Large intestine (tissue), 3 donors: ENCODE measurements around the gene SNTN. TPM values are rescaled to one million over a fixed set of nuclear protein-coding genes. Genes with fewer than 3 reads are reported as not detected.

ENCODE experiments used
- DNase-seq, 2 donors: peaks; one replicate each; pipeline versions ENCODE4 v3.0.0 to v3.0.0-alpha.2; 2013
- H3K27ac ChIP-seq: one replicate; pipeline ENCODE4 v1.5.1; 2013; ENCODE audit warnings: low read length
- H3K27me3 ChIP-seq: 2 replicates; pipeline ENCODE4 v1.6.1; 2013; ENCODE audit warnings: low read length; ENCODE audit not compliant: control insufficient read depth, insufficient read depth
- H3K36me3 ChIP-seq: 2 replicates; pipeline ENCODE4 v1.6.1; 2013; ENCODE audit warnings: low read length; ENCODE audit not compliant: control insufficient read depth, insufficient read depth
- H3K4me1 ChIP-seq: one replicate; pipeline ENCODE4 v1.6.1; 2013; ENCODE audit warnings: low read length; ENCODE audit not compliant: control insufficient read depth, insufficient read depth
- H3K4me3 ChIP-seq: one replicate; pipeline ENCODE4 v1.5.1; 2013; ENCODE audit warnings: low read length
- H3K9me3 ChIP-seq: one replicate; pipeline ENCODE4 v1.6.1; 2013; ENCODE audit warnings: mild to moderate bottlenecking, low read depth, low read length, moderate library complexity; ENCODE audit not compliant: control insufficient read depth
- WGBS: methylation state at CpG from one replicate; pipeline ENCODE4 v1.1.5; 2013; ENCODE audit warnings: low lambda C conversion rate; ENCODE audit not compliant: insufficient coverage; 5-methylcytosine and 5-hydroxymethylcytosine counted together
- polyA plus RNA-seq: library from polyadenylated mRNA; unstranded; fragments of 120-200 nt; gene quantifications from one replicate; pipeline ENCODE4 v1.2.1, GENCODE V29; 2013

The SNTN gene
- polyA plus RNA-seq, 1 donor, result not detected

DNA sequence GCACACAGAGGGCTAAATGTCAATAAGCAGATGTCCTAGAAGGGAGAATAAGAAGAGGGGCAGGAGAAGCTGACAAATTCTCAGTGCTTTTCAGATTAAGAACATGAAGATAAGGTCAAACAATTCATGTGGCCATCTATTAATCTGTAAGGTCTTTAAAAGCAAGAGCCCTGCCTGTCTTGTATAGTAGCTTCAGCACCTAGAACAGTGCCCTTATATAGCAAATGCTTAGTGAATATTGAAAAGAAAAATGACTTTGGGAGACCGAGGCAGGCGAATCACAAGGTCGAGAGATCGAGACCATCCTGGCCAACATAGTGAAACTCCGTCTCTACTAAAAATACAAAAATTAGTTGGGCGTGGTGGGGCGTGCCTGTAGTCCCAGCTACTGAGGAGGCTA, 18.1 kb downstream of the SNTN start:
- DNase-seq, result no peak
- Histone ChIP-seq H3K27me3 (peaks cover 4% of the 10 kb centered on the region), H3K4me3 (no peak overlapping the region), H3K9me3 (no peaks in the 10 kb centered on the region), H3K27ac (no peak overlapping the region), H3K4me1 (no peaks in the 10 kb centered on the region), H3K36me3 (no peaks in the 10 kb centered on the region)
- 100% methylated on average over 3 of the region's 7 CpGs for WGBS

- Histone ChIP-seq H3K27ac (no peak overlapping the region), H3K4me3 (no peak overlapping the region), H3K4me1 (no peaks in the 10 kb centered on the region), H3K9me3 (no peaks in the 10 kb centered on the region), H3K36me3 (no peaks in the 10 kb centered on the region), H3K27me3 (peaks cover 2% of the 10 kb centered on the region)
- DNase-seq, result no peak
- 100% methylated on average over 2 of the region's 3 CpGs for WGBS
Measured at GRCh38 chr3:63673111-63673510, 20.6 kb downstream of the SNTN start.

- no peak for DNase-seq
- no peak overlapping the region for H3K27ac ChIP-seq
- no peaks in the 10 kb centered on the region for H3K4me1 ChIP-seq
- no peaks in the 10 kb centered on the region for H3K9me3 ChIP-seq
- H3K36me3 ChIP-seq, result no peaks in the 10 kb centered on the region
- WGBS, result no CpG with 5 or more reads among the region's 2 CpGs
- no peaks in the 10 kb centered on the region for H3K27me3 ChIP-seq
- H3K4me3 ChIP-seq, result no peak overlapping the region
Measured at GRCh38 chr3:63674586-63674985, 22.1 kb downstream of the SNTN start.

- DNase-seq, result no peak
- no peaks in the 10 kb centered on the region for H3K9me3 ChIP-seq
- 40% methylated on average over 1 of the region's 1 CpG for WGBS
- H3K4me3 ChIP-seq, result no peak overlapping the region
- no peak overlapping the region for H3K27ac ChIP-seq
- H3K36me3 ChIP-seq, result no peaks in the 10 kb centered on the region
- H3K4me1 ChIP-seq, result no peaks in the 10 kb centered on the region
- no peaks in the 10 kb centered on the region for H3K27me3 ChIP-seq
Measured at GRCh38 chr3:63679186-63679585, 26.7 kb downstream of the SNTN start.

DNA sequence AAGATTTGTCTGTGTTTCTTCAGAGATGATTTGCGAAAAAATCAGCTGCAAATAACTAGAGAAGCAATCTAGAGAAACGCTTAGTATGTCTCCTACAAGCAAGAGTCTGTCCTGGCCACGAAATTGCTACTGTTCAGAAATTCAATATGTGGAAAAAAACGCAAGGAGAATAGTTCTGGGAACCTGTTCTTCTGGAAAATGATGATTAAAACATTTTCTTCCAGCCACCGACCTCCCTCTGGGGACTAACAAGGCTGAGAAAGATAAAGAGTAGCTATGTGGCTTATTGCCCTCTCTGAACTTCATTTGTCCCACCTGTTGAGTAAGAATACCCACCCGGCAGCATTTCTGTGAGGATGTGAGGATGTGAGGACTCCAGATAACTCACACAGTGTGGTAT, 31.6 kb downstream of the SNTN start:
- H3K27ac ChIP-seq, result no peak overlapping the region
- no peak for DNase-seq
- WGBS, result 20% methylated on average over 1 of the region's 6 CpGs

GRCh38 chr3:63685340-63685739, 32.9 kb downstream of the SNTN start:
- no peak for DNase-seq
- no peak overlapping the region for H3K4me3 ChIP-seq
- H3K4me1 ChIP-seq, result no peaks in the 10 kb centered on the region
- no peak overlapping the region for H3K27ac ChIP-seq
- no peaks in the 10 kb centered on the region for H3K27me3 ChIP-seq
- no peaks in the 10 kb centered on the region for H3K36me3 ChIP-seq
- no peaks in the 10 kb centered on the region for H3K9me3 ChIP-seq
- no CpG with 5 or more reads among the region's 2 CpGs for WGBS

More for the DNA sequence above, 31.6 kb downstream of the SNTN start:
- H3K4me3 ChIP-seq, result no peak overlapping the region
- no peaks in the 10 kb centered on the region for H3K4me1 ChIP-seq
- H3K27me3 ChIP-seq, result no peaks in the 10 kb centered on the region
- H3K9me3 ChIP-seq, result no peaks in the 10 kb centered on the region
- H3K36me3 ChIP-seq, result no peaks in the 10 kb centered on the region

DNA sequence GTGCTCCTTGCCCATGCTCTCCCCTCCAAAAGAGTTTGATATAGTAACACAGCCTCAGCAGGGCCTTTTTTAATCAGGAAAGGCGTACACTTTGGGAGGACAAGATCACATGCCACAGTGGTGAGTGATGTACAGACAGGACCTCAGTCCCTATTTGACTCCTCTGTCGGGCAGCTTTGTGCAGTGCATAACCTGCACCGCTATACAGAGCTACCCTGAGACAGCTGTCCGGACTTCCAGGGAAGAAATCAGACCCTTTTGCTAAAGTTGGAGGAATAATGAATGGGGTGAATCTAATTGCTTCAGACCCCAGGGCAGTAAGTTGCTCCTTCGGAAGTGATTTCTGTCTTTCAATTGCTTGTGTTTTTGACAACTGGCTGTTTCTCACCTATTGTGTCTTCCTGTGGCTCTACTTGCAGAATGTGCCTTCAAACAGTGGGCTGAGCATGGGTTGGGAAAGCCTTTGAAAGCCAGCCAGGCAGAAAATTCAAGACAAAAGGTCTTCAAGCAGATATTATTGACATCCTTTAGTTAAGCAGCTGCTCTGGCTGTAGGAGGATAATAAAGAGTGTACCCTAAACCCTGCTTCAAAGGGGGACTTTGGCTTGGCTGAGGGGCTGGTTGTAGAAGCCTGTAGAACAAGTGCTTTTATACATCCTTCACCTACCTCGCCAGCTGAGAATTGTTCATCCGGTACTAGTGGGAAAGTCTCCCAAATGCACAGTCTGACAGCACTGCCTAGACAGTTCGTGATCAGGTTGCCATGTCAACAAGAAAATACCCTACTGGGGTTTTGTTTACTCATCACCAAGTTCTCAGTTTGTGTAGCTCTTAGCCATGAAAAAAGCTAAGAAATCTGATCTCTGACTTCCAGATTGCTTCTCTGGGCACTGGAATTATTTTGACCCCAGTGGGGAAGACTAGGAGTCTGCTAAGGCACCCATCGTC, 35.1 kb downstream of the SNTN start:
- Histone ChIP-seq H3K9me3 (no peaks in the 10 kb centered on the region), H3K4me1 (no peaks in the 10 kb centered on the region), H3K4me3 (no peak overlapping the region), H3K36me3 (no peaks in the 10 kb centered on the region), H3K27me3 (no peaks in the 10 kb centered on the region), H3K27ac (no peak overlapping the region)
- DNase-seq, result no peak
- no CpG with 5 or more reads among the region's 9 CpGs for WGBS

- no peak for DNase-seq
- WGBS, result no CpG with 5 or more reads among the region's 1 CpG
- Histone ChIP-seq H3K36me3 (no peaks in the 10 kb centered on the region), H3K27me3 (no peaks in the 10 kb centered on the region), H3K4me3 (no peak overlapping the region), H3K9me3 (no peaks in the 10 kb centered on the region), H3K27ac (no peak overlapping the region), H3K4me1 (no peaks in the 10 kb centered on the region)
Measured at GRCh38 chr3:63689285-63689684, 36.8 kb downstream of the SNTN start.

DNA sequence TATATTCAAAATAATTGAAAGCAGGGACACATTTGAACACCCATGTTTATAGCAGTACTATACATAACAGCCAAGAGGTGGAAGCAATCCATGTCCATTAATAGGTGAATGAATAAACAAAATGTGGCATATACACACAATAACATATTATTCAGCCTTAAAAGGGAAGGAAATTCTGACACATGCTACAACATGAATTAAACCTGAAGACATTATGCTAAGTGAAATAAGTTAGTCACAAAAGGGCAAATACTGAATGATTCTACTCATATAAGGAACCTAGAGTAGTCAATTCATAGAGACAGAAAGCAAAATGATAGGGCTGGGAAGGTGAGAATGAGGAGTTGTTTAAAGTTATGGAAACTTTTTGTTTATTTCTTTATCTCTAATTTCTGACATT, 40.9 kb downstream of the SNTN start:
- H3K27ac ChIP-seq, result no peak overlapping the region
- no peaks in the 10 kb centered on the region for H3K9me3 ChIP-seq
- no peaks in the 10 kb centered on the region for H3K27me3 ChIP-seq
- H3K4me1 ChIP-seq, result no peaks in the 10 kb centered on the region
- no peak for DNase-seq
- H3K36me3 ChIP-seq, result no peaks in the 10 kb centered on the region
- no peak overlapping the region for H3K4me3 ChIP-seq

DNA sequence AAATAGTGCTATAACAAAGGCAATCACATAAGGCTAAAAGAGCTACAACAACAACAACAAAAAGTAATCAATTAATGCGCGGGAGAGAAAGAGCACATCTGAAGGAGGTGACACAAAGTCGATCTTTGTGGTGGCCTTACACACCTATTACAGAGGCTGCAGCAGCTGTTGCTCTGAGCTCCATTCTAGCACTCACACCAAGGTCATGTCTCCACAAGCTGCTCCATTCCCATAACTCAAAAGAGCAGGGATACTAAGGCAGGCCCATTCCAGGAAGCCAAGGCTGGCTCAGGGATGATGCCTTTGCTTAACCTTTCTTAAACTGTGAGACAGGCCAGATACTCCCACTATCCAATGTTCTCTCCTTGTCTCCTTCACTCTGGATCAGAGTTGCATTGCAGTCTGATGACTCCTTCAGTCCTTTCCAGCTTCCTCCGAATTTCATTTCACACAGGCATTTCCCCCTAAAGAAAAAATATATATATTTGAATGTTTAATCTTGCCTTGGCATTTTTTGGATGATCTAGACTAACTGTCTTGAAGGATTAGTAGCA, 52.7 kb downstream of the SNTN start:
- no peaks in the 10 kb centered on the region for H3K4me1 ChIP-seq
- no peak overlapping the region for H3K27ac ChIP-seq
- H3K27me3 ChIP-seq, result no peaks in the 10 kb centered on the region
- no peaks in the 10 kb centered on the region for H3K36me3 ChIP-seq
- 100% methylated on average over 1 of the region's 4 CpGs for WGBS
- DNase-seq, result no peak
- H3K9me3 ChIP-seq, result no peaks in the 10 kb centered on the region
- no peak overlapping the region for H3K4me3 ChIP-seq
